Activated gamma-delta T cell (primary cell): ENCODE measurements around the gene TGFBI.
"Not testable (repeated sequence)": the region's sequence is repeated elsewhere in the genome, so short reads cannot be mapped to it uniquely, and the experiment has no call there.

Experiments used
- DNase-seq: peaks from one replicate; lab custom pipeline; 2025; lab: John Stamatoyannopoulos, UW

Gene TGFBI

DNA sequence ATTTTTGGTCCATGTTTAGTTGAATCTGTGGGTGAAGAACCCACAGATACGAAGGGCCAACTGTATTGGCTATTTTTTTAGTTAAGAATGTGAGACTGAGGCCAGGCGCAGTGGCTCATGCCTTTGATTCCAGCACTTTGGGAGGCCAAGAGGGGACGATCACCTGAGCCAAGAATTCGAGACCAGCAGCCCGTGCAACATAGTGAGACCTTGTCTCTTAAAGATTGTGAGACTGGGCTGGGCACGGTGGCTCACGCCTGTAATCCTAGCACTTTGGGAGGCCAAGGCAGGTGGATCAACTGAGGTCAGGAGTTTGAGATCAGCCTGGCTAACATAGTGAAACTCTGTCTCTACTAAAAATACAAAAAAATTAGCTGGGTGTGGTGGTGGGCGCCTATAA is 16.2 kb downstream of the TGFBI start:
- not testable (repeated sequence) for DNase-seq

DNA sequence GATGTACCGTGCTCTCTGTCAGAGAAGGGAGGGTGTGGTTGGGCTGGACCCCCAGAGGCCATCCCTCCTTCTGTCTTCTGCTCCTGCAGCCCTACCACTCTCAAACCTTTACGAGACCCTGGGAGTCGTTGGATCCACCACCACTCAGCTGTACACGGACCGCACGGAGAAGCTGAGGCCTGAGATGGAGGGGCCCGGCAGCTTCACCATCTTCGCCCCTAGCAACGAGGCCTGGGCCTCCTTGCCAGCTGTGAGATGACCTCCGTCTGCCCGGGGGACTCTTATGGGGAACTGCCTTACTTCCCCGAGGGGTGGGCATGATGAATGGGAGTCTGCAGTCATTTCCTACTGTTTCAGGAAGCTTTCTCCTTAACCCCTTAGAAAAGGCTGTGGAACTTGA is 17.5 kb downstream of the TGFBI start:
- DNase-seq, result no peak

DNA sequence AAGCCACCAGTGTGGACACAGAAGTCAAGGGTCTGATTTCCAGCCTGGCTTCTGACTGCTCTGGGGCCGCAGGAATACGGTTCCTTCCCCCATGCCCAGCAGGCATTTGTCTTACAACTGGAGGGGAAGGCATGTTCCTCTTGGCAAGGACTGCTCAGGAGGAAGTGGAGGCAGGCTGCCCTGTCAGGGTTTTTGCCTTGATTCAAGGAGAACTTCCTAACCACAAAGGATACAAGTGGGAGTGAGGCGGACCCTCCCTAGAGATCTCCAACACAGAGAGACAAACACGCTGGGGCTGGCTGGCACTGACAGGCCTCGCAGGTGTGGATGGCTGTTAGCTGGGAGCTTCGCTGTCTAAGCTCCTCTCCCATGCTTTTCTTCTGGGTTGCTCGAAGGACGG is 19.1 kb downstream of the TGFBI start:
- DNase-seq, result no peak

DNA sequence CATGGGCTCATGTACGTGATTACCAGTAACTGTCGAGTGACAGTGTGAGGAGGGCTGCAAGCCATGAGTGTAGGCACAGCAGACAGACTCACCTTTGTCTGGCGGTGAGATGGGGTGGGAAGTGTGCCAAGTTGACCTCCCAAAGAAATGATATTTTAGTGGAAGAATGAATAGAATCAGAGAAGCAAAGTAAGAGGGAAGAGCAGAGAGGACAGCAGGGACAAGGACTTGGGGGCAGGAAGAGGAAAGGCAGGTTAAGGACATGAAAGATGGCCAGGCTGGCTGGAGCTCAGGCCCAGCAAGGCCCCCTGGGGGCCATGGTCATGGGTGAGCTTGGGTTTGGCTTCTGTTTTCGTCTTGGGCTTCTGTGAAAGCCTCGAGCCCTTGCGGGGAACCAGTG is 20.2 kb downstream of the TGFBI start:
- DNase-seq, result no peak

DNA sequence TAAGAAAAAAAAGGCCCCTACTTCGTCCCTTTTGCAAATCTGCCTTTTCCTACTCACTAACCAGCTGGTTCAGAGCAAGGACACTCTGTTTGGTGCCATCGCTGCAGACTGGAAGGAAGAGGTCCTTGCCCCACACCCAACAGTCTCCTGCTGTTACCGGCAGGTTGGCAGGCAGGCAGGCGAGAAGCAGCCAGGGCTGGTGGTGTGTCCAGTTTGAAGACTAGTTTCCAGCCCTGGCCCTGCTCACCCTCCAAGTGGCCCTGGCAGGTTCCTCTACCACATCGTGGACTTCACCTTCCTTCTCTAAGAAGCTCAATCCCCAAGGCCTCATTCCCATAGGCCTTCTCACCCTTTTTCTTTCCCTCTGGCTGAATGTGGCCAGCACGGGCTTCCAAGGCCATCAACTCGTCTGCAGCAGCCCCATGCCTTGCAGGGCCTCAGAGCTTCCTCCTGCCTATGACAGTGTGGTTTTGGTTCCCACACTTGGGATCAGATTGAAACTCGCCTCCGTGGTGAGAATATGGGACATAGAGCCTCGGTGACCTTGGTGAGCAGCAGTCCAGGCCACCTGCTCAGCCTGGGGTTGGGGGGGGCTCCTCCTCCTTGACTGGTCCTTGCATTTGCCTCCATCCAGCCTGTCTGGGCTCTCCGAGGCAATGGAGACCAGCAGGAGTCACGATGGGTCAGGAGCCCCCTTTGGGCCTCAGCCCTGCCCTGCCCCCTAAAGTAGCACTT is 22.9 kb downstream of the TGFBI start:
- DNase-seq, result no peak

DNA sequence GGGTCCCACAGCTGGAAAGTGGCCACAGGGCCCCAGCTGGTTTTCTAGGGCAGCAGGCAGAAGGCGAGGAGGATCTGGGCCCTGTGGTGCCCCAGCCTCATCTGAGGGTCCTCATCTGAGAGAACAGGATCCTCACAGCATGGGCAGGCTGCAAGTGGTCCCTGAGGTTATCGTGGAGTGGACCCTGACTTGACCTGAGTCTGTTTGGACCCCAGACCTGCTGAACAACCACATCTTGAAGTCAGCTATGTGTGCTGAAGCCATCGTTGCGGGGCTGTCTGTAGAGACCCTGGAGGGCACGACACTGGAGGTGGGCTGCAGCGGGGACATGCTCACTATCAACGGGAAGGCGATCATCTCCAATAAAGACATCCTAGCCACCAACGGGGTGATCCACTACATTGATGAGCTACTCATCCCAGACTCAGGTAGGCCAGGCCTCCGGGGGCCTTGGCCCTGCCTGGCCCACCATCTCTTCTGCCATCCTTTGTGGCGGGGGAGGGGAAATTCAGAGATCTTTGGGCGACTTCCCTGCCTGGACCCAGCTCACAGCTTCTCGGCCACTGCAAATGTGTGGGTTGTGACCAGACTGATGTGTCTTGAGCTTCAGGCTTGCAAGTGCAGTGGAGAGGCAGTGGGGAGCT is 24.0 kb downstream of the TGFBI start:
- no peak for DNase-seq

DNA sequence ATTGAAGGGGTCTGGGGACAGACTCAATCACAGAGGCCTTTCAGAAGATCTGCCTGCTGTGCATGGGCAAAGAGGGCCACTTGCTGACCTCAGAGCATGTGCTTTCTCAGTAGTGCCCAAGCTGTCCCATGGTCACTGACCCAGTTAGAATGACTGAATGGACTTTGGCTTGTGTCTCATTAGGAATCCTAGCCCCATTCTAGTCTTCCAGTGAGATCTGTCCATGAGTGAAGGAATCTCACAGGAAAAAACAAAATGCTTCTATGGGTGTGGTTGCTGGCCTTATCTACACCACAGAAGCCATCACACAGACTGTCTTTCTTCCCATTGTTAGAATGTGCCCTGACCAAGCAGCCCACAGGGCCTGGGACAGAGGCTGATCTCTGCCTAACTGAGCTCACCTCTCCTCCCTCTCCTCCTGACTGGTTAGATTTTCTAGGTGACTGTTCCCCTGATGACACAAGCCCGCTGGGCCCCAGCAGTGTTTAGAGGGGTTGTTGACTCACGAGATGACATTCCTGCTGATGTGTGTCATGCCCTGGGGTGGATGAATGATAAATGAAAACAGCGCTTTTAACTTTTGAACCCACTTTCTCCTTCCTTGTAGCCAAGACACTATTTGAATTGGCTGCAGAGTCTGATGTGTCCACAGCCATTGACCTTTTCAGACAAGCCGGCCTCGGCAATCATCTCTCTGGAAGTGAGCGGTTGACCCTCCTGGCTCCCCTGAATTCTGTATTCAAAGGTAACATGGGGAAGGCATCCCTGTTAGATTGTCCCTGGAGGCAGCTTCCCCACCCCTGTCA is 24.8 kb downstream of the TGFBI start:
- no peak for DNase-seq

DNA sequence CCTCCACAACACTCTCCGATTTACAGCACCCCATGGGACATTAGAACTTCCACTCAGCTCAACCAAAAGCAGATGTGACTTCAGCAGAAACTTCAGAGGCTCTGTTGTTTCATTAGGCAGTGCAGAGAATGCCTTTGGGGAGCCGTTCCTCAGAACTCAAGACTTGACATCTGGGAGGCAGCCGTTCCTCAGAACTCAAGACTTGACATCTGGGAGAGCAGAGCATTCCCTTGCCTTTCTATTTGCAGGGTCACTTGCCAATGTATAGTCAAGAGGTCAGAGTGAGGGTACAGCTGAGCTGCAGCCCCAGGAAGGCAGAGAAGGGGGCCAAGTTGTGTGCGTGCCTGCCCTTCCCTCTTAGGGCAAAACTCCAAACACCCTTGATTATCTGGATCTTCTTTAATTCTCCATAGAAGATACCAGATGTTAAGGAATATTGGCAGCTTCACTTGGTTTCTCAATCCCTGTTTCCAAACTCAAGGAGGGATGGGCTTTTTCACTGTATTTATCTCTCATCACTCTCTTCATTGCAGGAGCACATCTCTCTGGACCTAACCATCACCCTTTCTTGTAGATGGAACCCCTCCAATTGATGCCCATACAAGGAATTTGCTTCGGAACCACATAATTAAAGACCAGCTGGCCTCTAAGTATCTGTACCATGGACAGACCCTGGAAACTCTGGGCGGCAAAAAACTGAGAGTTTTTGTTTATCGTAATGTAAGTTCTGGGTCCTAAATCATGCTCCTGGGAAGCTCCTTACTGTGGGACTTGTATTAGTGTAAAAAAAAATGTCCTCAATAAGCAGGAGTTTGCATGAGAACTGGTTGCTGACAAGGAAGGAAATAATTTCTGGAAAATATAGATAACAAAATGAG is 25.6 kb downstream of the TGFBI start:
- no peak for DNase-seq

DNA sequence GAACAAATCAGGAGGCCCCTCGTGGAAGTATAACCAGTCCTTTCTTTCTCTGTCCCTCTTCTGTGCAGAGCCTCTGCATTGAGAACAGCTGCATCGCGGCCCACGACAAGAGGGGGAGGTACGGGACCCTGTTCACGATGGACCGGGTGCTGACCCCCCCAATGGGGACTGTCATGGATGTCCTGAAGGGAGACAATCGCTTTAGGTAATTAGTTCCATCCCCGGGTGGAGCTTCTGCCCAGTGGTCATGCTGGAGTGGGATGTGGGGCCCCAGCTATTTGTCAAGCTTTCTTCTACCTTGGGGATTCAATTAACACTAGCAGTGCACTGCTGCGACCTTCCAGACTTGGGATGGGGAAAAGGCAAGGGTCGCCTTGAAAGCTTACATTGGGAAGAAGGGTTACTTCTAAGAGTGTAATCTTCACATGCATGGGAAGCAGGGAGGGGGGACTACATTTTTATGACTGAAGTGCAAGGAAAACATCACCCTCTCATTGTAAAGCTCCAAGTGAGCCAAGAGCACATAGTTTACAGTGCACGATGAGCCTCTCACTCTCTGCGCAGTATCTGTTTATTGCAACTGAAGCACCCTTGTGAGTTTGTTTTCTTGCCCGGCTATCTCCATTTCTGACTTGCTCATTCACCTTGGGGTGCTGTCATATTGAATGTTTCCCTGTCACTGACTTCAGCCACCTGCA is 27.0 kb downstream of the TGFBI start:
- no peak for DNase-seq

DNA sequence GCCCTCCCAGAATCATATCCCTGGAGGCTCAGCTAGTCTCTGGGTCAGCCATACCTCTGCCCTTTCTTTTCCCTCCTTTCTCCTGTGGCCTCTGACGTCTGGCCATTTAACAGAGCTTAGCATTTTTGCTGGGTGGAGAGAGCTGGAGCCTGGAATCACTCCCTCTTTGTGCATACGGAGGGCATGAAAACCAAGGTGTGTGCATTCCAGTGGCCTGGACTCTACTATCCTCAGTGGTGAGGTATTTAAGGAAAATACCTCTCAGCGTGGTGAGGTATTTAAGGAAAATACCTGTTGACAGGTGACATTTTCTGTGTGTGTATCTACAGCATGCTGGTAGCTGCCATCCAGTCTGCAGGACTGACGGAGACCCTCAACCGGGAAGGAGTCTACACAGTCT is 27.5 kb downstream of the TGFBI start:
- DNase-seq, result no peak

DNA sequence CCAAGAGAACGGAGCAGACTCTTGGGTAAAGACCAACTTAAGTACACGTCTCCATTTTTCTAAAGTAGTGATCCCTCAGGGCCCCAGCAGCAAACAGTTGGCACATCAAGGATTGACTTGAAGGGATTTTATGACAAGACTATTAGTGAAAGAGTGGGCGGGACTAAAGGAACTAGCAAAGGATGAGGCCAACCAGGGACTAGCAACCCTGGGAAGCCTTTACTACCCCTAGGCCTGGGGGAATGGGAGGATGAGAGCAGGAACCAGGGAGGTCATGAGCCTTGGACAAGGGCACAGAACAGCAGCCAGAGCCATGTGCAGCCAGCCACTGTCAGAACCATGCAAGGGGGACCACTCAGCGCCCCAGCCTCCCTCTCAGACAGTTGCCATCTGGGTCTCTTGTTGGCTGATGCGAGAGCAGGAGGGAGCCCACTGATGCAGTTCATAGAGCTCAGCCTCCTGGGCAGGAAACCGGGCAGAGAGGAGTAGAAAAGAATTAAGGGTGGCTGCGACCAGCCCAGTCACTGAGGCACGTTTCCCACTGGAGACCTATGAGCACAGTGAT is 28.1 kb downstream of the TGFBI start:
- DNase-seq, result no peak

DNA sequence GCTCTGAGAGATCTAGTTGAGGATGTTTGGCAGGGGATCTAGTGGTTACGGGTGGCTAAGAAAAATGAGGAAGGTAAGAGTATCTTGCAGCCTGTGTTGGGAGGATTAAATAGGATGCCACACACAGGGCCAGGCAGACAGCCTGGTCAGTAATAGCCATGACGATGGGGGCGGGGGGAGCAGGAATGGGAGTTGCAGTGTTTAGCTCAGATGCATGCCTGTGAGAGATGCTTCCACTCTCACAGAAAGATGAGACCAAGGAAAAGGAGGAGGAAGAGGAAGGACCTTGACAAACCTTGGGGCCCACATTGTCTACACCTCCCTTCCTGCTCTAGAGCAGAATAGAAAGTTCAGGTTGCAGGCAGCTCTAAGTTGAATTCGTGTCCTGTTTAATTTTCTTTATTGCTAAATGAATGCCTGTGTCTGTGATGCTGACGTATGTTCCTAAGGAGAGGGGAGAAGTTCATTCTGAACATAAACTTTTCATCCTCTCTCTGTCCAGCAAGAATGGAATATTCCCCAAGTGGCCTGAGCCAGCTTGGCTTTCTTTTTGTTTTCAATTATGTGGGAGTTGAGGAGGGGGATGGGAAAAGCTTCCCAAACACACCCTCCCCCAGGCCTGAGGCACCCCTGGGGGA is 28.7 kb downstream of the TGFBI start:
- no peak for DNase-seq

DNA sequence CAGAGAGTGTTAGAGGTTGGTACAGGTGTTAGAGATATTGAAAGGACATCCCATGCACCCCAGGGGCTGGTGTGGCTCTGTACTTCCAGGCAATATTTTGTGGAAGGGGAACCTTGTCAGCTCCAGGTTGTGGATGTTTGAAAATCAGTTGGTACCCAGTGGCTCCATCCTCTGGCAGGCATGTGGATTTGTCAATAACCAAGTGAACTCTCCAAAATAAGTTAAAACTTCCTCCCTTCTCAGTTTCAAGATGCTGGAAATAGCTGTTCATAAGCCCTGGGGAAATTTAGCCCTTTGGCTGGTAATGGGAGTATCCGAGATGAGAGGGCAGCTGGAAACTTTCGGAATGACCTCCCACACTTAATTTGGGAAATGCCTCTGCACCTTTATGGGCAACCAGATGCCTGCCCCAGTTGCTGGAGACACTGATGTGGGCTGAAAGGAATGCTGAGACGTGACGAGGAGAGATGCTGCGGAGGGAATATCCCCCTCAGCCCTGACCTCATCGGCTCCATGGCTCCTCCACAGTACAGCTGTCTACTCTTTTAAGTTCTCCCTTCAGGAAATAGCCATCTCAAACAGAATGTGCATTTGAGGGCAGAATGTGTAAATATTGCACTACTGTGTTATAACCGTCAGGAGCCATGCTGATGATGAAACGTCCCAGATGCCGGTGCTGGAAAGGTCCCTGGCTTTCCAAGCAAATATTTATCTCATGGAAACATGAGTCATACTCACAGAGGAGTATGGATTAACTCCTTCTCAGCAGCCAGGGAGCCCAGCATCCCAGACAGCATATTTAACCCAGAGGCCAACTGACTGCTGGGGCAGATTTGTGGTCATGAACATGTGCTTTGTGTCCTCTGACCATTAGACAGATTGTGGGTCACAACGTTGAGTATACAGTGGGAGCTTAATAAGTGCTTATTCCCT is 29.5 kb downstream of the TGFBI start:
- DNase-seq, result no peak

DNA sequence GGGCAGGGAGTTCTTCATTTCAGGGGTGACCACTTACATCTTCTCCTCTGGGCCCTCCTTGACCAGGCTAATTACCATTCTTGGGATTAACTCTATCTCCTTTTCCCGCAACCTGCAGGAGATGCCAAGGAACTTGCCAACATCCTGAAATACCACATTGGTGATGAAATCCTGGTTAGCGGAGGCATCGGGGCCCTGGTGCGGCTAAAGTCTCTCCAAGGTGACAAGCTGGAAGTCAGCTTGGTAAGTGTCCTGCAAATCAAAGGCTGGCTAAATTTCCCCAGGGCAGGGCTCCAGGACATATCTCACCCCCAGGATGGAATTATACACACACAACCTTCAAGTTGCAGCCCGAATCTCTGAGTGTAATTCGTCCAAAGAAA is 30.2 kb downstream of the TGFBI start:
- DNase-seq, result no peak

DNA sequence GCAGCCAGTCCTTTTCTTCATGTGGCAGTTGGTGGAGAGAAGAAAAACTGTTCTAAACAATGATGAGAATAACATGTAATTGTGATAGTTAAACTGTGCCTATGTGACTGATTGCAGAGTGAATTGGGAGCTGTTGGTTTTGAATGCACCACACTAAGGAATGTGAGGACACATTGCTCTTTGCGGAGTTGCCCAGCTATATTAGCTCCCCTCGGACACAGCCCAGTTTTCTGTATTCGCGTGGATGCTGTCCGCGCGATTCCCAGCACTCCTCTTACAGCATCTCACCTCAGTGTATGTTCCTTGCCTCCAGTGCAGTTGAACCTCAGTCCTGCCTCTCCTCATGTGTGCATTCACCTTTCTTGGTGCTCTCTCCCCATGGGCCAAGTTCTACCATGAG is 32.2 kb downstream of the TGFBI start:
- no peak for DNase-seq

DNA sequence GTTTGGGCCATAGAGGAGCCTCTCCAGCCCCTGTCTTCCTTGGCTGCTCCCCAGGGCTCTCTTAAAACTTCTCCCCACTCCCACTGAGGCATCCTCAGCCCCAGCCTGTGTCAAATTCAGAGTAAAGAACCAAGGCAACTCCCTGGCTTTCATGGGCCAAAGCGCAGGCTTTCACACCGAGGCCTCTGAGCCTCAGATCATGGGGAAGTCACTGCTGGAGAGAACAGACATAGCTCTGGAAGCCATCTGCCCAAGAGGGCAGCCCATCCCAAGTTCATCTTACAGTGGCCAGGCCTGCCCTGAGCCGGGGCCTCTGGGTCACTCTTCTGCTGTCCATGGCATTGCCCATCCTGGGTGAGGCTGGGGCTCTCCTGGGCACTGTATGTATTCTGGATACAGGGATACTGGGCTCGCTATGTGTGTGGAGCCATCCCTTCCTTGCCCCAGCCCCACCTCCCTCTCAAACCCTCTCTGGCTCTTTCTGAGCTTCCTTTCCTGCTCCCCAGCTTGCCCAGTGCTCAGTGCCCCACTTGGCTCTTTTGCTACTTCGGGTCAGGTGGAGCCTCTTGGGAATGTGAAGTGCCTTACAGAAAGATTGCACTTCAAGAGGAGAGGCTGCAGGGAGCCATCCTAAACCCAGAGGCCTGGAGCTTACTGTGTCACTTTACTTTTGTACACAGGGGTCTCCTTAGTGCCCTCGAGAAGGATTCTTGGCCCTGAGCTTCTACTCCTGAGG is 33.0 kb downstream of the TGFBI start:
- DNase-seq, result no peak

DNA sequence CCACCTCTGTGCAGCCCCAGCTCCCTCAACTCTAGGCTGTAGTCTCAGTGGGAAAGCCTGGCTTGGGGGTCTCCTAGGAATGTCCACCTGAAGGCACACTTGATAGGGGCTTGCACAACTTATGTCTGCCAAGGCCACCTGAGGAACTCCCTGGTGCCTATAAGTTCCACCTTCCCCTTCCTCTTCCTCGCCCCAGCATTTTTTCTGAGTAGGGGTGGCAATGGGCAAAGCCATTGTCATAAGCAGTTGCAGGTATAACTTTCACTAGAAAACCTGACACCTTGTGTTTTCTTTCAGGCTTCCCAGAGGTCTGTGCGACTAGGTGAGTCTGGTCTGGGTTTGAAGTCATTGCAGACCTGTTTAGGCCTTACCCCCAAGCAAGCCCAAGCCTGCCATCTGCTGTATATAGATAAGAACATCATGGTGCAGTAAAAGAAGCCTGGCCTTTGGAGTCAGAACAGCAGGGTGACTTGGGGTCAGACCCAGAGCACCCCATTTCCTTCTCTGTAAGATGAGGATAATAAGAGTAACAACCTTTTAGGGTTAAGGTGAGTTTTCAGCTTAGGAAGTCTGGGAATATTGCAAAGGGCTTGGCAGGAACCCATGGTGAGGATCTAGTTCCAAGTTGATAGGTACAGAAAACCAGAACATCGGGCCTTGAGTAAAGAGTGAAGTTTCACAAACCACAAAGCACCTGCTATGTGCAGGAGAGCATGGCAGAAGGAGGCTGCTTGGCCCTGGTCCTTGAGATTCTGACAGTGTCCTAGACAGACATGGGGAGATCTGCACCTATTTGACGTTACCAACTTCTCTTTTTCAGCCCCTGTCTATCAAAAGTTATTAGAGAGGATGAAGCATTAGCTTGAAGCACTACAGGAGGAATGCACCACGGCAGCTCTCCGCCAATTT is 33.8 kb downstream of the TGFBI start:
- DNase-seq, result no peak
